H9 (cell line): ENCODE measurements around the gene DICER1. TPM values are rescaled to one million over a fixed set of nuclear protein-coding genes. Genes with fewer than 3 reads are reported as not detected.

Experiments used
- DNase-seq: peaks from one replicate; pipeline ENCODE4 v3.0.0-alpha.2; 2017
- H2AFZ ChIP-seq: one replicate; pipeline ENCODE4 v1.6.1; 2013; ENCODE audit warnings: mild to moderate bottlenecking, low read length, control low read depth, moderate library complexity
- H2AK5ac ChIP-seq: 2 replicates; pipeline ENCODE4 v1.6.1; 2013; ENCODE audit warnings: low read length, control low read depth, mixed read lengths; ENCODE audit not compliant: insufficient read length
- H2BK120ac ChIP-seq: one replicate; pipeline ENCODE4 v1.6.1; 2013; ENCODE audit warnings: low read depth, mild to moderate bottlenecking, low read length, control low read depth, inconsistent platforms; ENCODE audit not compliant: poor library complexity, severe bottlenecking
- H2BK12ac ChIP-seq: 2 replicates; pipeline ENCODE4 v1.6.1; 2013; ENCODE audit warnings: low read length, control low read depth, mixed read lengths, low read depth; ENCODE audit not compliant: insufficient read length
- H2BK15ac ChIP-seq: 2 replicates; pipeline ENCODE4 v1.6.1; 2013; ENCODE audit warnings: low read depth, low read length, control low read depth
- H2BK20ac ChIP-seq: one replicate; pipeline ENCODE4 v1.6.1; 2013; ENCODE audit warnings: low read depth, mild to moderate bottlenecking, low read length, control low read depth, inconsistent platforms; ENCODE audit not compliant: poor library complexity, severe bottlenecking
- H2BK5ac ChIP-seq: 2 replicates; pipeline ENCODE4 v1.6.1; 2013; ENCODE audit warnings: low read length, control low read depth, mixed read lengths; ENCODE audit not compliant: insufficient read length
- H3K14ac ChIP-seq: 2 replicates; pipeline ENCODE4 v1.6.1; 2013; ENCODE audit warnings: low read length, control low read depth; ENCODE audit not compliant: insufficient read depth
- H3K18ac ChIP-seq: 2 replicates; pipeline ENCODE4 v1.6.1; 2013; ENCODE audit warnings: low read depth, mild to moderate bottlenecking, mixed read lengths, low read length, control low read depth; ENCODE audit not compliant: insufficient read length
- H3K23ac ChIP-seq: 2 replicates; pipeline ENCODE4 v1.6.1; 2013; ENCODE audit warnings: low read length, control low read depth, mixed read lengths, low read depth; ENCODE audit not compliant: insufficient read length
- H3K23me2 ChIP-seq: 2 replicates; pipeline ENCODE4 v1.6.1; 2013; ENCODE audit warnings: low read depth, mild to moderate bottlenecking, mixed read lengths, low read length, control low read depth; ENCODE audit not compliant: insufficient read length, poor library complexity, severe bottlenecking
- H3K27ac ChIP-seq: 2 replicates; pipeline ENCODE4 v1.5.1; 2013; ENCODE audit warnings: low read length, control low read depth, mixed read lengths, low read depth; ENCODE audit not compliant: insufficient read length
- H3K27me3 ChIP-seq: 2 replicates; pipeline ENCODE4 v1.6.1; 2013; ENCODE audit warnings: low read length, control low read depth, inconsistent platforms; ENCODE audit not compliant: insufficient read depth
- H3K4ac ChIP-seq: 2 replicates; pipeline ENCODE4 v1.6.1; 2013; ENCODE audit warnings: low read depth, mild to moderate bottlenecking, control low read depth, inconsistent platforms, low read length, moderate library complexity
- H3K4me1 ChIP-seq: 2 replicates; pipeline ENCODE4 v1.6.1; 2013; ENCODE audit warnings: low read length, control low read depth, inconsistent platforms; ENCODE audit not compliant: insufficient read depth
- H3K4me2 ChIP-seq: 2 replicates; pipeline ENCODE4 v1.6.1; 2013; ENCODE audit warnings: low read length, control low read depth, mixed read lengths; ENCODE audit not compliant: insufficient read length, insufficient read depth
- H3K56ac ChIP-seq: 2 replicates; pipeline ENCODE4 v1.6.1; 2013; ENCODE audit warnings: low read depth, mild to moderate bottlenecking, mixed read lengths, low read length, control low read depth; ENCODE audit not compliant: insufficient read length
- H3K79me1 ChIP-seq: 2 replicates; pipeline ENCODE4 v1.6.1; 2013; ENCODE audit warnings: low read depth, mild to moderate bottlenecking, moderate library complexity, low read length, control low read depth, inconsistent platforms; ENCODE audit not compliant: insufficient read depth, poor library complexity, severe bottlenecking
- H3K79me2 ChIP-seq: 2 replicates; pipeline ENCODE4 v1.6.1; 2013; ENCODE audit warnings: low read length, control low read depth, inconsistent platforms; ENCODE audit not compliant: insufficient read depth
- H3K9ac ChIP-seq: 2 replicates; pipeline ENCODE4 v1.6.1; 2013; ENCODE audit warnings: low read length, control low read depth, mixed read lengths; ENCODE audit not compliant: insufficient read length; ENCODE audit errors: extremely low read depth
- H3K9me3 ChIP-seq: one replicate; pipeline ENCODE4 v1.6.1; 2013; ENCODE audit warnings: low read depth, low read length, inconsistent platforms; ENCODE audit not compliant: control insufficient read depth
- H3T11ph ChIP-seq: one replicate; pipeline ENCODE4 v1.6.1; 2013; ENCODE audit warnings: mild to moderate bottlenecking, low read length, control low read depth, inconsistent platforms
- H4K20me1 ChIP-seq: one replicate; pipeline ENCODE4 v1.6.1; 2013; ENCODE audit not compliant: control insufficient read depth, insufficient read length, insufficient read depth
- H4K5ac ChIP-seq: 2 replicates; pipeline ENCODE4 v1.6.1; 2013; ENCODE audit warnings: low read depth, mild to moderate bottlenecking, mixed read lengths, low read length, control low read depth; ENCODE audit not compliant: insufficient read length
- H4K8ac ChIP-seq: replicated peaks from 2 replicates; pipeline ENCODE4 v1.6.1; 2013; ENCODE audit warnings: low read length, control low read depth, mixed read lengths, low read depth; ENCODE audit not compliant: insufficient read length
- H4K91ac ChIP-seq: 2 replicates; pipeline ENCODE4 v1.6.1; 2013; ENCODE audit warnings: low read depth, mild to moderate bottlenecking, moderate library complexity, mixed read lengths, low read length, control low read depth; ENCODE audit not compliant: insufficient read length
- H3K27ac Mint-ChIP-seq, 3 experiments: 2 replicates in 2 of 3; 3 replicates in 1 of 3; pipeline ENCODE4 v1.8.0; 2020 to 2021; ENCODE audit warnings: mixed read lengths in 3 of 3, mild to moderate bottlenecking in 1 of 3, moderate library complexity in 1 of 3
- H3K27me3 Mint-ChIP-seq: 2 replicates; pipeline ENCODE4 v1.8.0; 2021; ENCODE audit warnings: low read depth, mild to moderate bottlenecking, moderate library complexity, mixed read lengths
- H3K36me3 Mint-ChIP-seq, 3 experiments: 2 replicates in 2 of 3; 3 replicates in 1 of 3; pipeline ENCODE4 v1.8.0; 2020 to 2021; ENCODE audit warnings: low read depth in 3 of 3, mixed read lengths in 3 of 3; ENCODE audit not compliant: insufficient read depth in 1 of 3
- H3K4me1 Mint-ChIP-seq, 2 experiments: 2 replicates each; pipeline ENCODE4 v1.8.0; 2020; ENCODE audit warnings: mixed read lengths in 2 of 2
- H3K4me3 Mint-ChIP-seq, 2 experiments: 2 replicates in 1 of 2; 3 replicates in 1 of 2; pipeline ENCODE4 v1.8.0; 2020 to 2021; ENCODE audit warnings: mild to moderate bottlenecking in 2 of 2, mixed read lengths in 2 of 2, moderate library complexity in 1 of 2
- H3K9me3 Mint-ChIP-seq, 2 experiments: 2 replicates in 1 of 2; 3 replicates in 1 of 2; pipeline ENCODE4 v1.8.0; 2020; ENCODE audit warnings: mild to moderate bottlenecking in 2 of 2, mixed read lengths in 2 of 2, moderate library complexity in 1 of 2
- CTCF ChIP-seq: fragments of 200-600 bp; sonication (generic); conservative IDR thresholded peaks from 3 replicates; pipeline ENCODE4 v1.8.0; 2021; ENCODE audit warnings: antibody characterized with exemption, mild to moderate bottlenecking
- WGBS: extraction: QIAGEN DNeasy Blood & Tissue Kit; methylation state at CpG from one replicate; pipeline ENCODE4 v1.1.7; 2013; ENCODE audit warnings: missing lambda C conversion rate, low lambda C conversion rate, mixed read lengths; ENCODE audit not compliant: insufficient read length; ENCODE audit errors: extremely low coverage; 5-methylcytosine and 5-hydroxymethylcytosine counted together
- total RNA-seq: library from RNA; stranded (reverse); gene quantifications from 2 replicates; pipeline ENCODE4 v1.2.1, GENCODE V29; 2021

DICER1 gene
- total RNA-seq, 1 experiment from 2014 or later, result 57.0 TPM

- DNase-seq, result no peak
- H4K91ac ChIP-seq, result no peak overlapping the region
- H3K23ac ChIP-seq, result no peak overlapping the region
- no peak overlapping the region for H3K4ac ChIP-seq
- H4K5ac ChIP-seq, result no peak overlapping the region
- no peaks in the 10 kb centered on the region for H3K23me2 ChIP-seq
- H3K4me1 ChIP-seq, result peaks cover 12% of the 10 kb centered on the region; the same call in 1 of the 2 replicates
- peaks cover 5 to 16% of the 10 kb centered on the region in 2 experiments; a peak in 4 of 5 replicates for H3K9me3 Mint-ChIP-seq
- no peak overlapping the region for H3K18ac ChIP-seq
- peak overlapping the region in 1 of 3 experiments; percentile 41; a peak in 1 of 7 replicates for H3K27ac Mint-ChIP-seq
- H3K27ac ChIP-seq, result no peak overlapping the region
- H3K79me1 ChIP-seq, result no peaks in the 10 kb centered on the region
- no peaks in the 10 kb centered on the region for H4K20me1 ChIP-seq
- H2BK12ac ChIP-seq, result no peak overlapping the region
- H2BK15ac ChIP-seq, result no peak overlapping the region
- H3K14ac ChIP-seq, result no peak overlapping the region
- H3K79me2 ChIP-seq, result peaks cover 12% of the 10 kb centered on the region; the same call in 1 of the 2 replicates
- no peak overlapping the region for H3K56ac ChIP-seq
- no peak overlapping the region for H3T11ph ChIP-seq
- no peak overlapping the region for H4K8ac ChIP-seq
- H3K4me1 Mint-ChIP-seq, result peaks cover 80 to 90% of the 10 kb centered on the region in 2 experiments
- no peak overlapping the region for H2AK5ac ChIP-seq
- 100% methylated on average over 1 of the region's 2 CpGs for WGBS
- H3K36me3 Mint-ChIP-seq, result peaks cover 3 to 17% (median 14%) of the 10 kb centered on the region in 3 experiments
- H2BK20ac ChIP-seq, result no peak overlapping the region
- no peak overlapping the region for H2AFZ ChIP-seq
- no peaks in the 10 kb centered on the region for H3K9me3 ChIP-seq
- H3K27me3 ChIP-seq, result no peaks in the 10 kb centered on the region
- H3K4me3 Mint-ChIP-seq, result no peak overlapping the region
- no peak for TF ChIP-seq CTCF
- H2BK120ac ChIP-seq, result no peak overlapping the region
- H2BK5ac ChIP-seq, result no peak overlapping the region
- H3K9ac ChIP-seq, result no peak overlapping the region
- no peak overlapping the region for H3K4me2 ChIP-seq
- H3K27me3 Mint-ChIP-seq, result no peaks in the 10 kb centered on the region
These were observed 12.5 kb downstream of the DICER1 start for GRCh38 chr14:95144849-95145248.
